Measurements from ENCODE around the gene SPDEF. TPM values are rescaled to one million over a fixed set of nuclear protein-coding genes. Genes with fewer than 3 reads are reported as not detected.

SPDEF gene
- total RNA-seq (under 1 TPM in 2 of 5 experiments, not detected in 3; 0.39 to 0.40 TPM), polyA plus RNA-seq (not detected), total RNA-seq (not detected)

- DNase-seq: no peak
- peaks cover 0 to 6% (median 0%) of the 10 kb centered on the region in 3 experiments for H3K9me3 ChIP-seq (ENCODE audit: control insufficient read depth in 2 of 3, low read length in 3 of 3)
- H3K9me3 Mint-ChIP-seq: peaks cover 0 to 4% (median 0%) of the 10 kb centered on the region in 11 donors
- H3K4me3 Mint-ChIP-seq: no peak within 1 kb of the TSS
- H3K27me3 ChIP-seq (ENCODE audit: control insufficient read depth in 2 of 2, insufficient read depth in 2 of 2, low read length in 2 of 2): no peaks in the 10 kb centered on the region
- ChIA-PET POLR2A (no interaction called here), CTCF (no interaction called here)
- H3K36me3 Mint-ChIP-seq: no peaks in the 10 kb centered on the region
- H3K4me1 ChIP-seq (ENCODE audit: control insufficient read depth in 2 of 2, insufficient read depth in 2 of 2, low read length in 2 of 2): no peaks in the 10 kb centered on the region
- no peaks in the 10 kb centered on the region for H3K36me3 ChIP-seq (ENCODE audit: control insufficient read depth in 2 of 3, insufficient read depth in 3 of 3, low read length in 3 of 3)
- H3K27me3 Mint-ChIP-seq: no peaks in the 10 kb centered on the region
- intact Hi-C loops (cut with micrococcal nuclease): no loop called here
- no peak within 1 kb of the TSS for H3K4me3 ChIP-seq (ENCODE audit: low read length)
- no peak within 1 kb of the TSS for H3K27ac ChIP-seq (ENCODE audit: low read depth, low read length)
- ATAC-seq: no peak
- peaks cover 0 to 16% (median 13%) of the 10 kb centered on the region in 7 donors for H3K4me1 Mint-ChIP-seq
- H3K27ac Mint-ChIP-seq: no peak within 1 kb of the TSS
Measured at GRCh38 chr6:34556031-34556471, at the start of gene SPDEF. TSS of gene SPDEF (minus strand) at chr6:34556329. CDS start at chr6:34544455, 11,874 bp downstream.

GRCh38 chr6:34603707-34604106 lies 47.6 kb upstream of the SPDEF start:
- CTCF ChIA-PET: interaction anchor here (0.9 to 1.0 kb wide), 2 partner anchors 9 to 408 kb away, joined by 3 read pairs; no protein-coding TSS in a partner anchor
- H3K4me1 Mint-ChIP-seq: peaks cover 2 to 38% (median 20%) of the 10 kb centered on the region in 7 donors

GRCh38 chr6:34602318-34603111 lies 46.4 kb upstream of the SPDEF start:
- Histone ChIP-seq H3K4me3 (ENCODE audit: low read length) (no peak overlapping the region), H3K27me3 (ENCODE audit: control insufficient read depth in 2 of 2, insufficient read depth in 2 of 2, low read length in 2 of 2) (no peaks in the 10 kb centered on the region), H3K9me3 (ENCODE audit: control insufficient read depth in 2 of 3, low read length in 3 of 3) (no peaks in the 10 kb centered on the region), H3K27ac (ENCODE audit: low read depth, low read length) (no peak overlapping the region), H3K36me3 (ENCODE audit: control insufficient read depth in 2 of 3, insufficient read depth in 3 of 3, low read length in 3 of 3) (peaks cover 0 to 16% (median 9%) of the 10 kb centered on the region in 3 experiments), H3K4me1 (ENCODE audit: control insufficient read depth in 2 of 2, insufficient read depth in 2 of 2, low read length in 2 of 2) (no peaks in the 10 kb centered on the region)
- ChIA-PET POLR2A (interaction anchor here (0.6 to 0.9 kb wide), 4 partner anchors 9 to 154 kb away, joined by 3 to 4 read pairs (median 3); no protein-coding TSS in a partner anchor), CTCF (interaction anchor here (1.4 kb wide), 1 partner anchor 9 kb away, joined by 3 read pairs; no protein-coding TSS in a partner anchor)
- no peak overlapping the region for H3K27ac Mint-ChIP-seq
- H3K36me3 Mint-ChIP-seq: peaks cover 4 to 44% (median 11%) of the 10 kb centered on the region in 5 donors
- H3K9me3 Mint-ChIP-seq: no peaks in the 10 kb centered on the region
- intact Hi-C loops (cut with micrococcal nuclease): no loop called here
- H3K4me3 Mint-ChIP-seq: no peak overlapping the region
- H3K4me1 Mint-ChIP-seq: peaks cover 0 to 48% (median 28%) of the 10 kb centered on the region in 7 donors
- DNase-seq (no peak), ATAC-seq (no peak)
- H3K27me3 Mint-ChIP-seq: no peaks in the 10 kb centered on the region

More at GRCh38 chr6:34603707-34604106, 47.6 kb upstream of the SPDEF start:
- DNase-seq (no peak), ATAC-seq (no peak)
- Mint-ChIP-seq H3K27ac (no peak overlapping the region), H3K27me3 (no peaks in the 10 kb centered on the region), H3K9me3 (no peaks in the 10 kb centered on the region), H3K36me3 (peaks cover 4 to 44% (median 11%) of the 10 kb centered on the region in 5 donors), H3K4me3 (no peak overlapping the region)
- Histone ChIP-seq H3K4me3 (ENCODE audit: low read length) (no peak overlapping the region), H3K9me3 (ENCODE audit: control insufficient read depth in 2 of 3, low read length in 3 of 3) (no peaks in the 10 kb centered on the region), H3K27ac (ENCODE audit: low read depth, low read length) (no peak overlapping the region), H3K36me3 (ENCODE audit: control insufficient read depth in 2 of 3, insufficient read depth in 3 of 3, low read length in 3 of 3) (peaks cover 0 to 16% (median 9%) of the 10 kb centered on the region in 3 experiments), H3K4me1 (ENCODE audit: control insufficient read depth in 2 of 2, insufficient read depth in 2 of 2, low read length in 2 of 2) (no peaks in the 10 kb centered on the region), H3K27me3 (ENCODE audit: control insufficient read depth in 2 of 2, insufficient read depth in 2 of 2, low read length in 2 of 2) (no peaks in the 10 kb centered on the region)
- POLR2A ChIA-PET: interaction anchor here (0.7 kb wide), 1 partner anchor 75 kb away, joined by 3 read pairs; no protein-coding TSS in a partner anchor
- intact Hi-C loops (cut with micrococcal nuclease): no loop called here

GRCh38 chr6:34601706-34602105 lies 45.6 kb upstream of the SPDEF start:
- Mint-ChIP-seq H3K9me3 (no peaks in the 10 kb centered on the region), H3K4me1 (peaks cover 0 to 54% (median 34%) of the 10 kb centered on the region in 7 donors), H3K36me3 (peaks cover 4 to 37% (median 11%) of the 10 kb centered on the region in 5 donors), H3K27ac (peak overlapping the region in 3 of 9 donors; percentile 16 to 80 (median 24)), H3K27me3 (no peaks in the 10 kb centered on the region), H3K4me3 (no peak overlapping the region)
- intact Hi-C loops (cut with micrococcal nuclease): no loop called here
- Histone ChIP-seq H3K9me3 (ENCODE audit: control insufficient read depth in 2 of 3, low read length in 3 of 3) (no peaks in the 10 kb centered on the region), H3K4me1 (ENCODE audit: control insufficient read depth in 2 of 2, insufficient read depth in 2 of 2, low read length in 2 of 2) (no peaks in the 10 kb centered on the region), H3K36me3 (ENCODE audit: control insufficient read depth in 2 of 3, insufficient read depth in 3 of 3, low read length in 3 of 3) (peaks cover 0 to 20% (median 9%) of the 10 kb centered on the region in 3 experiments), H3K4me3 (ENCODE audit: low read length) (no peak overlapping the region), H3K27ac (ENCODE audit: low read depth, low read length) (no peak overlapping the region), H3K27me3 (ENCODE audit: control insufficient read depth in 2 of 2, insufficient read depth in 2 of 2, low read length in 2 of 2) (no peaks in the 10 kb centered on the region)
- ChIA-PET POLR2A (interaction anchor here (0.6 to 0.7 kb wide), 3 partner anchors 8 to 155 kb away, joined by 3 read pairs; no protein-coding TSS in a partner anchor), CTCF (interaction anchor here (0.5 to 1.4 kb wide), 3 partner anchors 9 to 140 kb away, joined by 3 to 7 read pairs (median 3); no protein-coding TSS in a partner anchor)
- DNase-seq: no peak
- no peak for ATAC-seq

- no peak overlapping the region for H3K4me3 ChIP-seq (ENCODE audit: low read length)
- intact Hi-C loops (cut with micrococcal nuclease): no loop called here
- ChIA-PET CTCF (no interaction called here), POLR2A (no interaction called here)
- peaks cover 0 to 12% (median 3%) of the 10 kb centered on the region in 3 experiments for H3K36me3 ChIP-seq (ENCODE audit: control insufficient read depth in 2 of 3, insufficient read depth in 3 of 3, low read length in 3 of 3)
- no peaks in the 10 kb centered on the region for H3K4me1 ChIP-seq (ENCODE audit: control insufficient read depth in 2 of 2, insufficient read depth in 2 of 2, low read length in 2 of 2)
- peaks cover 3 to 28% (median 9%) of the 10 kb centered on the region in 5 donors for H3K36me3 Mint-ChIP-seq
- H3K4me3 Mint-ChIP-seq: no peak overlapping the region
- H3K9me3 Mint-ChIP-seq: no peaks in the 10 kb centered on the region
- no peaks in the 10 kb centered on the region for H3K27me3 Mint-ChIP-seq
- H3K27me3 ChIP-seq (ENCODE audit: control insufficient read depth in 2 of 2, insufficient read depth in 2 of 2, low read length in 2 of 2): no peaks in the 10 kb centered on the region
- no peaks in the 10 kb centered on the region for H3K9me3 ChIP-seq (ENCODE audit: control insufficient read depth in 2 of 3, low read length in 3 of 3)
- no peak overlapping the region for H3K27ac Mint-ChIP-seq
- H3K4me1 Mint-ChIP-seq: peaks cover 0 to 58% (median 39%) of the 10 kb centered on the region in 7 donors
- ATAC-seq (no peak), DNase-seq (no peak)
- H3K27ac ChIP-seq (ENCODE audit: low read depth, low read length): no peak overlapping the region
Measured at GRCh38 chr6:34600796-34601195, 44.7 kb upstream of the SPDEF start.

GRCh38 chr6:34600101-34600500 lies 44.0 kb upstream of the SPDEF start:
- Mint-ChIP-seq H3K9me3 (no peaks in the 10 kb centered on the region), H3K4me1 (peaks cover 0 to 63% (median 46%) of the 10 kb centered on the region in 7 donors), H3K27me3 (no peaks in the 10 kb centered on the region), H3K36me3 (peaks cover 0 to 25% (median 7%) of the 10 kb centered on the region in 5 donors), H3K27ac (peak overlapping the region in 3 of 9 donors; percentile 4 to 86 (median 75)), H3K4me3 (no peak overlapping the region)
- ATAC-seq (no peak), DNase-seq (no peak)
- Histone ChIP-seq H3K4me3 (ENCODE audit: low read length) (no peak overlapping the region), H3K27me3 (ENCODE audit: control insufficient read depth in 2 of 2, insufficient read depth in 2 of 2, low read length in 2 of 2) (no peaks in the 10 kb centered on the region), H3K4me1 (ENCODE audit: control insufficient read depth in 2 of 2, insufficient read depth in 2 of 2, low read length in 2 of 2) (no peaks in the 10 kb centered on the region), H3K36me3 (ENCODE audit: control insufficient read depth in 2 of 3, insufficient read depth in 3 of 3, low read length in 3 of 3) (peaks cover 0 to 9% (median 0%) of the 10 kb centered on the region in 3 experiments), H3K27ac (ENCODE audit: low read depth, low read length) (no peak overlapping the region), H3K9me3 (ENCODE audit: control insufficient read depth in 2 of 3, low read length in 3 of 3) (no peaks in the 10 kb centered on the region)
- intact Hi-C loops (cut with micrococcal nuclease): no loop called here
- ChIA-PET POLR2A (no interaction called here), CTCF (no interaction called here)

Measured in naive thymus-derived CD4-positive, alpha-beta T cell (primary cell).